SHP77 treated with DMSO at 0.1 percent for 48 hours (cell line): ENCODE measurements around the gene FOXC2.
A peak's percentile ranks its signal among the peaks of the same experiment; 100 is the strongest.

Experiments
- DNase-seq: peaks from one replicate; lab custom pipeline; 2025; lab: John Stamatoyannopoulos, UW

The FOXC2 gene

DNA sequence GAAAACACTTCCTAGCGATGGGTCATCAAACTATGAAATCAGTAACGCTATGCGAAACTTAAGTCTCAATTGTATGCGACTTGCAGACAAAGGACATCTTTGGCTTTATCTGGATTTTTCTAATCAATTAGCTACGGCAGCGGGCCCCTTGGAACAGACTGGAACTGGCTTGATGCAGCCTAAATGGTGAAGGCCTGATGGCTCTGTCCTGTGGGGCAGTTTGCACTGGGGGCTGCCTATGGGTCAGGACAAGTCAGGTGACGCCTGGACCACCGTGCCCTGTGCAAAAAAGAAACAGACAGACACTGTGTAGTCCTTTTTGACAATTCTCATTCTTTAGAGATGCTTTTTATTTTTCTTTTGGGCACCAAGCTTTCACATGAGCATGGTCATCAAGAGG is 33.6 kb upstream of the FOXC2 start:
- DNase-seq = no peak

DNA sequence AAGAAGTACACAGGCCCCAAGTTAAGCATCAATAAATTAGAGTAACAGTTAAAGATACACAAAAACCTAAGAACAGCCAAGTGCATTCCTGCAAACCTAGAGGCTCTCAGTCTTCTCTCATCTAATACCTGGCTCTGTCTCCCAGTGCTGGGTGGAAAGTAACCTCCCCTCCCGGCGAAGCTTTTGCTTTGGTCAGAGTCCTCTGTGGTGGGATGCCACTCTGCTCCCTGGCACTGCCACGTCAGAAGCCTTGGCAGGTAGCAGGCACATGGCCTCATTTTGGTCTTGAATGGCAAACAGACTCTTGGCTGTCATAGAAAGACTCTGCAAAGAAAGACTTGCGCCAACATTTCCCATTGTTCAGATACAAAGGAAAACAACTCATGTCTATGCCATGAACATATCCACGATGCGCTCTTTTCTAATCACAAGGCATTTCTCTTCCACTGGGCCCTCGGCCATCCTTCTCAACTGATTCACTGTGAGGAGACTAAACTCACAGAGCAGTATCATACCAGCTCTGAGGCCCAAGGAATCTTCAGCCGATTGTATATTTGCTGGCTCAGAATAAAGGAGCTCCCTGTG is 32.8 kb upstream of the FOXC2 start:
- no peak for DNase-seq

DNA sequence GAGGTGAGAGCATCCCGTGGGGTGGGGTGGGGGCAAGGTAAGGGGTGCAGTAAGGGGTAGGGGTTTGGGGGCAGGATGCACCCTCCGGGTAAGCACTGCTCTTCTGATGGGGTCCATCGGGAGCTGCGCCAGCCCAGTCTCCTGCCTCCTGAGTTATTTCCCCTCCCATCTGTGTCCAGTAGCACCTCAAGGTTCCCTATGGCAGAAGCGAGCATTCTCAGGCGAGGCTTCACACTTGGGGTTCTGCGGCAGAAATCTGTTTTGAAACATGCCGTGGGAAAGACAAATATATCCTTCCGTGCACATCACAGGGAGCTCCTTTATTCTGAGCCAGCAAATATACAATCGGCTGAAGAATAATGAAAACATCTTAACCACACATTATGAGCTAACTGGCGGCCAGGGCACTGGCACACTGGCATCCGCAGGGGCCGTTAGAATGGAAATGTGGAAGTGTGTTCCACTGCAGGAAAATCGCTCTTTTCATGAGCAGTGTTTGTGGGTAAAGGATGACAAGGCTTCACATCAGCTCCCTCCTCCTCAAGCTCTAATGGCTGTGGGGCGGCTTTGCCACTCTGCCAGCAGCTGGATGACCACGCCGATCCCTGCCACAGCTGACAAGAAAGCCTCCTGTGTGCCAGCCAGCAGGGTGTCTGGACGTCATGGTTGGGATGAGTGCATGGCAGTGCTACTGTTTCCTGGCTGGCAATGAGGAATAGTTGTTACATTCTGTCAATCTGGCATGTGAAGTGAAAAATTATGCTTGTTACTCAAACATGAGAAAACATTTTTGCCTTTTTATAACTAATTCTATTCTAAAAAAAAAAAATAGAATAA is 31.6 kb upstream of the FOXC2 start:
- no peak for DNase-seq

DNA sequence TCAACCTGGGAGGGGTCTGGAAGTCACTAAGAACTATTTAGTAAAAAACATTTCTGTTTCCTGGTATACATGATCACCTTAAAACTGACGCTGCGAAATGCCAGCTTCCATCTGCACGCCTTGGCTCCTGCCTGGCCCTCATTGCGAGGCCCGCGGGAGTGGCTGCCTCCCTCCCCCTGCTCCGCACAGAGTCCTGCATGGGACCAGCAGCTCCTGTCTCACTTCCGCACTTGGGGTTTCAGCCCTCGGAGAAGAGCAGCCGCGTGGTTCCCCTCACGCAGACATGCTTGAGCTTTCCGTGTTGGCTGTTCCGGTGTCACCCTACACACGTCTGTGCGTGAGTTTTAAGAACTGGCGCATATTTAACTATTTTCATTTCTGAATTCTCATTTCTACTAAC is 30.0 kb upstream of the FOXC2 start:
- no peak for DNase-seq

DNA sequence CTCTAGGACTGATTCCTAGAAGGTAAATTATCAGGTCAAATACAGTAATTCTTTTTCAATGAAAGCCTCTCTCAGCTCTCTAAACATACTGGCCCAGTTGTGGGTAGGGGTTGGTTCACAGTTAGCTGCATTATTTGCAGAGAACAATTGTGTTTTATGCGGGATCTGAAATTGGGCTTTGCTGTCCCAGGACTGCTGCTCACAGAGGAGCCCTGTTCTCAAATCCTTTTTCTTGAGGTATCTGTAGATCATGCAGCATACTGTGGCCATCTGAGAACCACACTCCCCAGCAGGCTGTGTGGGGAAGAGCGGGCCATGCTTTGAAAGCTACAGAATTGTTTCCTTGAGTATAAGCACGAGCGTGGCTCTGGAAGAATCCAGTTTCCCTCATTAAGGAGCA is 29.1 kb upstream of the FOXC2 start:
- no peak for DNase-seq

DNA sequence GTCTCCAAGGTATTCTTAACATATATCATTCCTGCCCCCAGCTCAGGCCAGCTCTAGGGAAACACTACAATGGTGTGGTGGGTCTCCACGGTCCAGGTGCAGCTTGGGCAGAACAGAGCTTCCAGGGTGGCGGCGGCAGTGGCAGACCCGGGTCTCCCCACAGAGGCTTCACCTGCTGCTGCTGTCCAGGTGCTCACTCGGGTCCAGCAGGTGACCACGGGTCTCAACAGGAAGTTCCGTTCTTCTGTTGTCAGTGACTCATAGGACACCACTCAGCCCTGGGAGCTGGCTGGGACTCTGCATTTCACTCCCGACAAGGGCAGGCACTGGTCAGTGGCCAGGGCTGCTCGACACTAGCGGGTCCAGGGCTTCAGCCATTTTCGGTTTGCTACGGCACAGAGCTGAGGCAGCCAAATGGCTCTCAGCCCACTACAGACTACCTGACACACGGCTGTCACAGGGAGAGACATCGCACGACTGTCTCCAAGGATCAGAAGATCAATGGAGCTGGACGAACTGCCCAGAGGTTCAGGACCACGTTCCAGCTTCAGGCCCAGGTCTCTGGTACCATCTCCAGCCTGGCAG is 28.3 kb upstream of the FOXC2 start:
- DNase-seq = no peak

DNA sequence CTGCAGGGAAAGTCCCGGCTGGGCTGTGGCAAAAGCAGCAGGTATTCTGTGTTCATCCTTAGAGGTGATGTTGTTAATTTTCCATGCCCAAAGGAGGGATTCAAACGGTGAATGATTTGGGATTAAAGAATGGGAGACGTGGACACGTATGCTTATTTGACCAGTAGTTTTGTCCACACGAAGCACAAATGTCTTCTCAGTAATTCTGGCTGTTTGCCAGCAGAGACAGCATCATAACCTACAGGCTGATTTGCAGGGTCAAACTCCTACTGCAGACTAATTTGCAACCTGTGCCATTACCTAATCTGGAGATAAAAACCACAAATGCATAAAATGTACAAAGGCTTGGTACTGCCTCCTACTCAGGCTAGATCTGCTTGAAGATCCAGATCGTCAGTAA is 25.7 kb upstream of the FOXC2 start:
- no peak for DNase-seq

DNA sequence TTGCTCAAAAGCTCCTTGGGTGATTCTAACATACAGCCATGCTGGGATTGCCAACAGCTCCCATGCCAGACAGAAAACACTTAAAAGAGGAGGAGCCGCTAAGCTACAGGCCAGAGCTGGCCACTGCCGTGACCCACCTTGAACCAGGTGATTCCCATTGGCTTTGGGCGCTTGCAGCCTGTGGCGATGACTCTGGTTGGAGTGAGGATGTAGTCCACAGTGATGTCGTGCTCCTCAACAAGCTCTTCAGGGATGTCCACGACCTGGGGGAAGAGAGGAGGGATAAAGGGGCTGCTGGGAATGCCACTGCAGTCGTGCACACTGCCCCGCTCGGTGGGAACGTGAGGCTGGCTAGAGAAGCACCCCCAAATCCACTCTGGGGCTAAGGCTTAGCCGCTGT is 25.1 kb upstream of the FOXC2 start:
- no peak for DNase-seq

DNA sequence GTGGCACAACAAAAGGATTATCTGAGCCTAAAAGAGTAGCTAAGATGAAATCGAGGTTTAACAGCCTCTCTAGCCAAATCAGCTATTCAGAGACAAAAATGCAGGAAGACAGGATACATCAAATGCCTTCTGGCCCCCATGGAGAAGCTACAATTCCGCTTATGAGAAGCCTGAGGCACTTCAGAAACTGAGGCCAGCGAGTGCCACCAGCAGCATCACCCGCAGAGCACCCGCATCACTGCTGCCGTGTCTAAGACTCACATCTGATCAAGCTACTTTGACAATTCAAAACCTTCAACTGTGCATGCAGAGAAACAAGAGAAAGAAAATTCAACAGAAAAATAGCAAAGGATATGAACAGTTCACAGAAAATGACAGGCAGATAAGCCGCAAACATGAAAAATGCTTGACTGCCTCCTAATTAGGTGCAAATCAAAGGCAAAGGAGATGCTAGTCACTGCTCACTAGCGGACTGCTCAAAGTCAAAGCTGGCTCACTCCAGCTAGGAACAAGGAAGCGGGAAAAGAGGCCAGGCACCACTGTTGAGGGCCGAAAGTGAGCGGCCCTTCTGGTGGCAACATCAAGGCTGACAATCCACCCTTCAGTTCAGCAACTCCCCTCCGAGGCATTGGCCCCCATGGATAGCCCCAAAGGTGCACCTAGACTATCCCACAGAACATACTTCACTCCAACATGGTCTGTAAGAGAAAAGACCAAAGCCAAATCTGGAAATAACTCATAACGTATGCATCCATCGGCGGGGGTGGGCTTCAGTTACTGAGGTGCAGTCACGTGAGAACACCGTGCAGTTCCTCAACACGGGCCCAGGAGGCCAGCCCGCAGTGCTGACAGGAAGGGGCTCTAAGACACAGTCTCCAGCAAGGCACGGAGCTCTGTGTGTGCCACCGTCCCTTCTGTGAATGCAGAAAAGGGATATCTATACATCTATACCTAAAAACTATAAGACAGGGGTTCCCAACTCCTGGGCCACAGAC is 23.6 kb upstream of the FOXC2 start:
- no peak for DNase-seq

DNA sequence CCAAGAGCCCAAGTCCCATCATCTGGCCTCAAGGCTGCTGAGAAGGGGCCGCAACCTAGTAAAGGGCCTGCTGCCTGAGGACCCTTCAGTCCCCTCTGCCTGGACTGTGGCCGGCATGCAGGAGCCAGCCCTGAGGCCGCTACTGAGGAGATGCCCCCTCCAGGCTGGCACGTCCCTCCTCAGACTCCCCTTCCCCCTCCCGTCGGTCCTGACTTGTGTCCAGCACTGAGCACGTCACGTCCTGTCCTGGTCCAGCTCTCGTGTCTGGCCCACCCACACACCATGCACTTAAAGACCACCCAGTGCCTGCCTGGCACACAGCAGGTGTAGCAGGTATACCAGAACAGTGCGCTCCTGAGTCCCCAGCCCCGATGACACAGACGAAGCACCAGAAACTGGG is 21.1 kb upstream of the FOXC2 start:
- DNase-seq = no peak

DNA sequence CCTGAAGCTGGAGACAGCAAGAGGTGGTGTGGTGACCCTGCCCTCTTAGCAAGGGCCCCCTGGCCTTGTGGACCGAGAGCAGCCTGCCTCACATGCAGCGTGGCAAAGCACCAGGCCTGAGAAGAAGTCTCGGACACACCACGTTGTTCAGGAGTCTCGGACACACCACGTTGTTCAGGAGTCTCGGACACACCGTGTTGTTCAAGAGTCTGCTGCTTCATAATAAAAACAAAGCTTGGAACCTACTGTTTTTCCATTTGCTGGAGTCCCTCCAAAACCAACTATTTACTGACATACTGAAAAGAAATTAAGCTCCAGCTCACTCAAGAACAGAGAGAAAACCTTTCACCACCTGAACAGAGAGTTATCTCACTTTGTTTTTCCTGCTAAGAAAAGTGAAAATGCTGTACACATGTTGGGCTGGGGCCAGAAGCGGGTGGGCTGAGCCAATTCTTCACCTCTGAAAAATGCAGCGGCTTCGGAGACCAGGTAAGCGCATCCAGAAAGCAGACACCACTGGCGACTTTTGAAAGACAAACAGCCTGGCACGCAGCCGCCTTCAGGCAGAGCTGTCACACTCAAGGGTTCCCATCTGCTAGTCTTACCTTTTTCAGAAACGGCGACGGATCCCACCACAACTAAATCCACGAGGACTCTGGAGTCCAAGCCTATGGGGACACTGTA is 20.5 kb upstream of the FOXC2 start:
- no peak for DNase-seq

DNA sequence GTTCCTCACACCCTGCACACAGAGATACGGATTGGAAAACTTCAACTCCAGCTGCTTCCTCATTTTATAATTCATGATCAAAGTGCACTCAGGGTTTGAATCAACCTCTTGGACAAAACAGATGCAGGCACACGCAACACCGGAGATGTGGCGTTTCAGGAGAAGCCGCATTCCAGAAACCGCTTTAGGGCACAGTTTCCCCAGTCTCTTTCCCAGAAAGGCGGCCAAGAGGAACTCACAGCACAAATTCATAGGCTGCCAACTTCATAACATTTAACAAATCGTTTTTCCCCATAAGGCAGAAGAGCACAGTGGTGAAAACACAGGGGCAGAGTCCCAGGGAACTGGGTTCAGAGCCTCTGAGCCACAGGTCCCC is 20.0 kb upstream of the FOXC2 start:
- DNase-seq = no peak

DNA sequence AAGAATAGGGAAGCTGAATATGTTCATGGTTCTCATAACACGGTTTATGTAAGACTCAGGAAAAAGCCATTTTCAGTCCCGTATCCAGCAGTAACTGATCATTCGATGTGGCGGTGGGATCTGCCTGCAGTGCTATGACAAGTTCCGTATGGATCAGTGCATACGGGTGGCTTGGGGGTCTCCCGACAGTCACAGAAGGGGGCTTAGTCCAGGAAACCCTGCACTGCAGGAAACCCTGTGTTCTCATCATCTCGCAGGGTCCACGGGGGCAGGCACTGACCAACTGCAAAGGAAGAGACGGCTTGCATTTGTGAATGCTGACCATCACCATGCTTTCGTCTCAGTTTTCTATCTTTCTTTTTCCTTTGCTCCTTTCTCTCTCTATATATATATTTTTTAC is 19.3 kb upstream of the FOXC2 start:
- no peak for DNase-seq

DNA sequence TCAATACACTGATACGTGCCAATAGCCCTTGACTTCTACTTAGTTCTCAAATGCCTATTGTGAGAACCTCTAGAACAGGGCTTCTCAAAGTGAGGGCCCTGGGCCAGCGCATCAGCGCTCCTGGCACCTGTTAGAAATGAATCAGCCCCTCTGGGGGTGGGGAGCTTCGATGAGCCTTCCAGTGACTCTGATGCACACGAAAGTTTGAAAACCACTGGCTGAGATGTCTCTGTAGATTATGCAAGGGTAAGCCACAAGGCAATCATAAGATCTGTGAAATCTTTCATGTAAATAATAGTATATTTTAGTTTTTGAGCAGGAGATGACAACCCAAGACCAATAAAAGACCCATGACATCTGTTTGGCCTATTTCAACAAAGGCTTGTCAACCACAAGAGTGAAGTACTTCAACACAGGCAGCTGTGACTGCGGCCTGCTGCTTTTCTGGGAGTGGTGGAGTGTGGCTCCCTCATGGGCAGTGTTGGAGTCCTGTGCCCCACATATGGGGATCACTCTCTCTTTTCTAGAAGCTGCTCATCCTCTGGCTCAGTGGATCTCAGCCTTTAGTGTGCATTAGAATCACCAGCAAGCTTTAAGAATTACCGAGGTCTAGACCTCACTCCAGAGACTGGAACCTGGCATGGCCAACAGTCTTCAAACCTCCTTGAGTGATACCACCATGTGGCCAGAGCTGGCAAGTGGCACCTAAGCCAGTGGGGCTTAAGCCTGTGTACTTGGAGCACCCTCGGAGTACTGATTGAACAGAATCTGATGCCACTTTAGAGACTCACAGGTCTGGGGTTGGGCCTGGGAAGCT is 17.3 kb upstream of the FOXC2 start:
- no peak for DNase-seq

DNA sequence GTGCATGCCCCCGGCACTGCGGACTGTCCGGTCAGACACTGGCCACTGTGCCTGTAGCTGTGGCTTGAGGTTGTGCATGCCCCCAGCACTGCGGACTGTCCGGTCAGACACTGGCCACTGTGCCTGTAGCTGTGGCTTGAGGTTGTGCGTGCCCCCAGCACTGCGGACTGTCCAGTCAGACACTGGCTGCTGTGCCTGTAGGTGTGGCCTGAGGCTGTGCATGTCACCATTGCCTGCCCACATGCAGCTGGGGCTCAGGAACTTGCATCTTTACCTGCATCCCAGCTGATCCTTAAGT is 16.8 kb upstream of the FOXC2 start:
- DNase-seq = no peak

DNA sequence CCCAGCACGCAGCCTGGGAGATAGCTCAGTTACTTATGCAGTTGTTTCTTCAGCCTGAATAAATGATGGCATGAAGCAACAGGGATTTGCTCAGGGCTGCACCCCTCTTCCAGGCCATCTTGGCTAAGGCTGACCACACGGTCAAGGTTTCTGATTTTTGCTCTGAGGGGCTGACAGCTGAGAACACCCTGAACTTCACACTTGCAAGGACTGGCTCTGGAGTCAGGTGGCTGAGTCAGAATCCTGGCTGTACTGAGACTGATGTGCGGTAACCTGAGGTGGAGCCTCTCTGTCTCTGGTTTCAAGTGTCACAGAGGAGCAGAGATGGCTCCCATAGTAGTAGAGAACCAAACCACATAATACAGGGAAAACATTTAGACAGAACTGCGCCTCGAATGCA is 16.3 kb upstream of the FOXC2 start:
- no peak for DNase-seq

DNA sequence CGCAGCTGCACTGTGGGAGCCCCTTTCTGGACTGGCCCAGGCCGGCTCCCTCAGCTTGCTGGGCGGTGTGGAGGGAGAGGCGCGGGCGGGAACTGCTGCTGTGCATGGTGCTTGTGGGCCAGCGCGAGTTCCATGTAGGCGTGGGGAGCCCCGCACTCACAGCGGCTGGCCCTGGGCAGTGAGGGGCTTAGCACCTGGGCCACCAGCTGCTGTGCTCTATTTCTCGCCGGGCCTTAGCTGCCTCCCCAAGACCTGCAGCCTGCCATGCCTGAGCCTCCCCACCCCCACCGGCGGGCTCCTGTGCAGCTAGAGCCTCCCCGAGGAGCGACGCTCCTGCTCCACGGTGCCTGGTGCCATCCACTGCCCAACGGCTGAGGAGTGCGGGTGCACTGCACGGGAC is 13.3 kb upstream of the FOXC2 start:
- DNase-seq = no peak

DNA sequence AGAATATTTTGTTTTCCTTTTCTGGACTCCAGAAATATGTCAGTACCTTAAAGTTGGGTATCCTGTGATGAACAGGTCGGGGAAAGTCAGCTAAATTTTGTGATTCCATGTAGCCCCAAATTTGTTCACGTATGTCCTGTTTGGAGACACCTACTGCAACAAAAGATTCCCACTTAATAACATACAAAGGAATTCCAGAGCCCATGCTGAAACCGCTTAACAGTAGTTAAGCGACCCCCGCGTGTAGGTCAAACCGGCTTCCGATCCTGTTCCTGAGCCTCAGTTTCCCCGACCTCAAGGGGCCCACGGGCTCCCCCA is 12.1 kb upstream of the FOXC2 start:
- no peak for DNase-seq

DNA sequence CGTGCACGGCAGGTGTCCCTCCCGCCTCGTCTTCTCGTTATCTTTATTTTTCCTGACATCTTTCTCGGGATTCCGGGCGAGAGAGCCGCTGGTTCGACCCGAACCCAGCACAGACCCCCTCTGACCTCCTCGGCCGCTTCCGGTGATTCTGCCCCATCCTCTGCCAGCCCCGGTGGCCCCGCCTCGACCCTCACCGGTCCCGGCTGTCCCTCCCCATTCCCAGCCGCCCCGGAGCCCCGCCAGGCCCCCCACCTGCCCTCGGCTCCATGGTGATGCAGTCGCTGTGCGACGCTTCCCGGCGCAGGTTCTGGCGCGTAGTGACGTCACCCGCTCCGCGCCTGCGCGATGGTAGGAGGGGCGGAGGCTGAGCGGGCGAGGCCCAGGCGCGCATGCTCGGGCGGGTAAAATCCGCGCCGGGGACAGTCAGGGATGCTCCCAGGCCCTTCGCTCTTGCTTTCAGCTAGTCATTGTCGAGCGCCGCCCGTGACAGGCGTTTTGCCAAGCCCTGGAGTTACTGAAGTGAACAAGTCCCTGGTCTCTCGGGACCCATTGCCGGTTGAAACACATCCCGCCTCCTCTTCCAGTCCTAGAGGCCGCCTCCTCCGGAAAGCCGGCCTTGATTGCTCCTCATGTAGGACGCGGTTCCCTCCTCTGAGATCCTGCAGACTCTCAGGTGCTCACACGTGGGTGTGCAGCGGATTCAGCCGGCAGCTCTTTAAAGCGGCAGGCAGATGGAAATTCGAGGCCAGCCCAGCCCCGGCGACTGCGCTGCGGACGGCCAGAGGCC is 11.5 kb upstream of the FOXC2 start, which contains the start of gene MTHFSD:
Gene MTHFSD, minus strand, starts transcription at position 319 of the 787 bp plus-strand sequence. Its CDS starts 51 bp downstream, at position 268.
- peak; percentile 81 for DNase-seq

DNA sequence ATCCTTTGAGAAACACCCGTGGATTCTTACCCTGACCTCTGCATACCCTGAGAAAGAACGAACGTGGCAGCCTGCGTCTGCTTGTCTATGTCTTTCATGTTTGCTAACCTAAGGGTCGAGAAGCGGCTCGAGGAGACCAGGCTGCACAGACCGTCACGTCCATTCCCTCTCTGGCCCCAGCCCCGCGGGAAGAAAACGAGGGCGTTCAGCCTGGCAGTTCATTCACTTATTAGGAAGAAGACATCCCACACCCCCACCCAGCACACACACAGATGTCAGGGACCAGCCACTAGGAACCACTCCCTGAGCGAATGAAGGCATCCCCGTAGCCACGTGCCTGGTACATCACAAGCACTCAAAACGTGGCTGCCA is 10.9 kb upstream of the FOXC2 start:
- DNase-seq = no peak
